ENCODE results near the gene ZBTB40. TPM values are rescaled to one million over a fixed set of nuclear protein-coding genes. Genes with fewer than 3 reads are reported as not detected.

Gene ZBTB40
- total RNA-seq, 2 experiments from 2014 or later, result 17.2 to 19.0 TPM

GRCh38 chr1:22416555-22417454, 34.8 kb upstream of the ZBTB40 start:
- peaks cover 41% of the 10 kb centered on the region for H3K27me3 Mint-ChIP-seq
- ATAC-seq (peak; percentile 83), DNase-seq (peak; percentile 79)
- CTCF ChIA-PET, result interaction anchor here (0.6 to 2.8 kb wide), 20 partner anchors 10 to 401 kb away, joined by 3 to 24 read pairs (median 4); partner anchors contain the start of gene WNT4
- no peak overlapping the region for H3K4me3 Mint-ChIP-seq
- no peaks in the 10 kb centered on the region for H3K36me3 Mint-ChIP-seq
- H3K27ac Mint-ChIP-seq, result no peak overlapping the region
- peaks cover 2% of the 10 kb centered on the region for H3K4me1 Mint-ChIP-seq
- no peaks in the 10 kb centered on the region for H3K9me3 Mint-ChIP-seq (ENCODE audit: low read depth)

GRCh38 chr1:22417466-22417865, 34.2 kb upstream of the ZBTB40 start:
- Mint-ChIP-seq H3K4me3 (no peak overlapping the region), H3K36me3 (no peaks in the 10 kb centered on the region), H3K27me3 (peaks cover 39% of the 10 kb centered on the region), H3K9me3 (ENCODE audit: low read depth) (no peaks in the 10 kb centered on the region), H3K27ac (no peak overlapping the region), H3K4me1 (peaks cover 2% of the 10 kb centered on the region)
- CTCF ChIA-PET, result interaction anchor here (1.3 to 2.8 kb wide), 7 partner anchors 13 to 316 kb away, joined by 4 to 24 read pairs (median 6); no protein-coding TSS in a partner anchor
- peak; percentile 27 for DNase-seq
- no peak for ATAC-seq

DNA sequence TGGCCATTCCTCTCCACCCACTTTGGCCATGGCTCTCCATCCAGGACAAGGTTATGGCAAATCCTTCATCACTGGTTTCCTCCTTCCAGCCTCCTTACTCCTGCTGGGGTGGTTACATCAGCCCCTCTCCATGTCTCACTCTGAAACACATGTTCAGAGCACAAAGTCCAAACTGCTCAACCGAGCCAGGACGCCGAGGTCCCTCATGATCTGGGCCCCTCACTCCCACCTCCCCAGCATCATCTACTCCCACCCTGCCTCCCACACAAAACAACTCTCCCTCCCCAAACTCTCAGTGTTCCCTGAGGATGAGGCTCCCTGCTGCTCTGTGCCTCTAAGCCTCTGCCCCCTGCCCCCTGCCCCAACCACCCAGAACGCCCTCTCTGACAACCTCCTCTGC, 33.3 kb upstream of the ZBTB40 start:
- no peak for ATAC-seq
- CTCF ChIA-PET, result no interaction called here
- peak; percentile 31 for DNase-seq

DNA sequence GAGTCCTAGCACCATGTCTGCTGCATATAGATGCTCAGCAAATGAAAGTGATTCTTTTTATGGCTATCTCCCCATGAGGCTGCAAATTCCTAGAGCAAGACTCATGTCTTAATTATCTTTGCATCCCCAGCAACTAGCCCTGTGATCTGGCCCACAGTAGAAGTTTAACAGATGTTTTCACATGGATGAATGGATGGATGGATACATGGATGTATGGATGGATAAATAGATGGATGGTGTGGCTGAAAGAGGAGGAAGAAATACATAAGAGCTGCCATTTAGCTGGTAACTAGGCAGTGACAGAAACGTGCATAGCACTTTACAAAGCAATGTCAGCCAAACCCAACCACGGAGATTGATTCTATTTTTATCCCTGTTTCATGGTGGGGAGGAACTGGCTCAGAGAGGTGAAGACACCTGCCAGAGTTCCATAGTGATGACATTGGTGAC, 32.7 kb upstream of the ZBTB40 start:
- peak; percentile 16 for DNase-seq
- H3K4me3 Mint-ChIP-seq, result no peak overlapping the region
- H3K4me1 Mint-ChIP-seq, result peaks cover 2% of the 10 kb centered on the region
- no peak for ATAC-seq
- no peak overlapping the region for H3K27ac Mint-ChIP-seq
- peaks cover 31% of the 10 kb centered on the region for H3K27me3 Mint-ChIP-seq
- CTCF ChIA-PET, result interaction anchor here (2.2 kb wide), 1 partner anchor 223 kb away, joined by 12 read pairs; no protein-coding TSS in a partner anchor
- no peaks in the 10 kb centered on the region for H3K9me3 Mint-ChIP-seq (ENCODE audit: low read depth)
- H3K36me3 Mint-ChIP-seq, result no peaks in the 10 kb centered on the region

More for the DNA sequence above, 33.3 kb upstream of the ZBTB40 start:
- Mint-ChIP-seq H3K36me3 (no peaks in the 10 kb centered on the region), H3K4me3 (no peak overlapping the region), H3K9me3 (ENCODE audit: low read depth) (no peaks in the 10 kb centered on the region), H3K27ac (no peak overlapping the region), H3K27me3 (peaks cover 35% of the 10 kb centered on the region), H3K4me1 (peaks cover 2% of the 10 kb centered on the region)

DNA sequence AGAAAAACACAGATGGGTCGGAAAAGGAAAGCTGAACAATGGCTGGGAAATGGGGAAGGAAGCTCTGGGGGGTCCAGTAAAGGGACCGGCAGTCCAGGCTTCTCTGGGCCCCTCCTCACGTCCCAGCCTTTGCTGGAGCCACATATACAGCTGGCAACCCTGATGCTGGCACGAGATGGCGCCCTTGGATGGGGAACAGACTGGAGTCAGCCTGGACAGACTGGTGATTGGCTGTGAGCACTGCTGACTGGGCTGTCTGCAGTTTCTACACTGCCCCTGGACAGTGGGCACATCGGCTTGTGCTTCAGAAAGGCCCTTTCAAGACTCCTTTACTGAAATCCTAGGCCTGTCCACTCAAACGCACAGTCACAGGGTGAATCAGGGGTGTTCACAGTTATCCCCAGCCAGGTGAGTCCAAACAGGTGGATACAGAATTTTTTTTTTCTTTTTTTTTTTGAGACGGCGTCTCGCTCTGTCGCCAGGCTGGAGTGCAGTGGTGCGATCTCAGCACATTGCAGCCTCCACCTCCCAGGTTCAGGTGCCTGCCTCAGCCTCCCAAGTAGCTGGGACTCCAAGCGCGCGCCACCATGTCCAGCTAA, 31.1 kb upstream of the ZBTB40 start:
- DNase-seq, result peak; percentile 68
- no peak overlapping the region for H3K4me3 Mint-ChIP-seq
- no peaks in the 10 kb centered on the region for H3K36me3 Mint-ChIP-seq
- peaks cover 30% of the 10 kb centered on the region for H3K27me3 Mint-ChIP-seq
- H3K27ac Mint-ChIP-seq, result no peak overlapping the region
- H3K4me1 Mint-ChIP-seq, result peaks cover 2% of the 10 kb centered on the region
- CTCF ChIA-PET, result interaction anchor here (1.1 to 2.2 kb wide), 4 partner anchors 19 to 289 kb away, joined by 3 to 12 read pairs (median 4); no protein-coding TSS in a partner anchor
- ATAC-seq, result peak; percentile 62
- H3K9me3 Mint-ChIP-seq (ENCODE audit: low read depth), result no peaks in the 10 kb centered on the region

- no peak for ATAC-seq
- Mint-ChIP-seq H3K36me3 (no peaks in the 10 kb centered on the region), H3K27me3 (peaks cover 2% of the 10 kb centered on the region), H3K4me3 (no peak overlapping the region), H3K9me3 (ENCODE audit: low read depth) (no peaks in the 10 kb centered on the region), H3K4me1 (peaks cover 5% of the 10 kb centered on the region), H3K27ac (no peak overlapping the region)
- DNase-seq, result peak; percentile 21
- CTCF ChIA-PET, result no interaction called here
These were observed 24.9 kb upstream of the ZBTB40 start for GRCh38 chr1:22426781-22427180.

GRCh38 chr1:22428672-22429071, 23.0 kb upstream of the ZBTB40 start:
- Mint-ChIP-seq H3K4me1 (peaks cover 8% of the 10 kb centered on the region), H3K4me3 (peak overlapping the region; percentile 77), H3K36me3 (no peaks in the 10 kb centered on the region), H3K9me3 (ENCODE audit: low read depth) (no peaks in the 10 kb centered on the region), H3K27me3 (peaks cover 7% of the 10 kb centered on the region), H3K27ac (no peak overlapping the region)
- DNase-seq (peak; percentile 44), ATAC-seq (peak; percentile 58)
- CTCF ChIA-PET, result no interaction called here

GRCh38 chr1:22431965-22432364, 19.7 kb upstream of the ZBTB40 start:
- DNase-seq, result peak; percentile 19
- ATAC-seq, result no peak
- Mint-ChIP-seq H3K27me3 (peaks cover 28% of the 10 kb centered on the region), H3K9me3 (ENCODE audit: low read depth) (no peaks in the 10 kb centered on the region), H3K4me1 (peaks cover 8% of the 10 kb centered on the region), H3K36me3 (no peaks in the 10 kb centered on the region), H3K4me3 (no peak overlapping the region), H3K27ac (no peak overlapping the region)
- CTCF ChIA-PET, result no interaction called here

- CTCF ChIA-PET, result interaction anchor here (0.6 to 1.2 kb wide), 2 partner anchors 18 to 97 kb away, joined by 3 read pairs; no protein-coding TSS in a partner anchor
- DNase-seq (no peak), ATAC-seq (no peak)
- no peak overlapping the region for H3K27ac Mint-ChIP-seq
- no peak overlapping the region for H3K4me3 Mint-ChIP-seq
- no peaks in the 10 kb centered on the region for H3K36me3 Mint-ChIP-seq
- H3K9me3 Mint-ChIP-seq (ENCODE audit: low read depth), result peaks cover 2% of the 10 kb centered on the region
- peaks cover 3% of the 10 kb centered on the region for H3K4me1 Mint-ChIP-seq
- peaks cover 31% of the 10 kb centered on the region for H3K27me3 Mint-ChIP-seq
These were observed 16.9 kb upstream of the ZBTB40 start for GRCh38 chr1:22434717-22435116.

GRCh38 chr1:22436948-22437347, 14.7 kb upstream of the ZBTB40 start:
- Mint-ChIP-seq H3K27ac (no peak overlapping the region), H3K4me1 (peaks cover 2% of the 10 kb centered on the region), H3K9me3 (ENCODE audit: low read depth) (peaks cover 15% of the 10 kb centered on the region), H3K4me3 (no peak overlapping the region), H3K36me3 (peaks cover 4% of the 10 kb centered on the region), H3K27me3 (peaks cover 35% of the 10 kb centered on the region)
- ATAC-seq, result no peak
- no peak for DNase-seq
- CTCF ChIA-PET, result no interaction called here

DNA sequence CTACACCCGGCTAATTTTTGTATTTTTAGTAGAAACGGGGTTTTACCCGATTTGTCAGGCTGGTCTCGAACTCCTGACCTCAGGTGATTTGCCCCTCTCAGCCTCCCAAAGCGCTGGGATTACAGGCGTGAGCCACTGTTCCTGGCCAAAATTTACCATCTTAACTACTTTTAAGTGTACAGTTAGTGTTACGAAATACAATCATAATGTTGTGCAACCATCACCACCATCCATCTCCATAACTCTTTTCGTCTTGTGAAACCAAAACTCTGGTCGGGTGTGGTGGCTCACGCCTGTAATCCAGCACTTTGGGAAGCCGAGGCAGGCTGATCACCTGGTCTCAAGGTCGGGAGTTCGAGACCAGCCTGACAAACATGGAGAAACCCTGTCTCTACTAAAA, 14.1 kb upstream of the ZBTB40 start:
- DNase-seq (no peak), ATAC-seq (no peak)
- H3K27ac Mint-ChIP-seq, result no peak overlapping the region
- no peak overlapping the region for H3K4me3 Mint-ChIP-seq
- CTCF ChIA-PET, result no interaction called here
- no peaks in the 10 kb centered on the region for H3K4me1 Mint-ChIP-seq
- peaks cover 18% of the 10 kb centered on the region for H3K9me3 Mint-ChIP-seq (ENCODE audit: low read depth)
- peaks cover 4% of the 10 kb centered on the region for H3K36me3 Mint-ChIP-seq
- H3K27me3 Mint-ChIP-seq, result peaks cover 40% of the 10 kb centered on the region

GRCh38 chr1:22440582-22440981, 11.1 kb upstream of the ZBTB40 start:
- H3K27ac Mint-ChIP-seq, result no peak overlapping the region
- peaks cover 18% of the 10 kb centered on the region for H3K9me3 Mint-ChIP-seq (ENCODE audit: low read depth)
- no peaks in the 10 kb centered on the region for H3K4me1 Mint-ChIP-seq
- no peak overlapping the region for H3K4me3 Mint-ChIP-seq
- H3K27me3 Mint-ChIP-seq, result peaks cover 36% of the 10 kb centered on the region
- H3K36me3 Mint-ChIP-seq, result peaks cover 4% of the 10 kb centered on the region
- ATAC-seq (no peak), DNase-seq (no peak)
- CTCF ChIA-PET, result interaction anchor here (2.0 kb wide), 1 partner anchor 20 kb away, joined by 5 read pairs; no protein-coding TSS in a partner anchor

GRCh38 chr1:22442212-22442894, 9.3 kb upstream of the ZBTB40 start:
- peaks cover 37% of the 10 kb centered on the region for H3K27me3 Mint-ChIP-seq
- H3K27ac Mint-ChIP-seq, result no peak overlapping the region
- CTCF ChIA-PET, result no interaction called here
- no peaks in the 10 kb centered on the region for H3K4me1 Mint-ChIP-seq
- ATAC-seq (no peak), DNase-seq (no peak)
- peaks cover 18% of the 10 kb centered on the region for H3K9me3 Mint-ChIP-seq (ENCODE audit: low read depth)
- peaks cover 4% of the 10 kb centered on the region for H3K36me3 Mint-ChIP-seq
- H3K4me3 Mint-ChIP-seq, result no peak overlapping the region
